ENCODE results near the gene ALK.

ALK gene

GRCh38 chr2:29810956-29811355, 110.4 kb downstream of the ALK start:
- peaks cover 5% of the 10 kb centered on the region for H3K4me1 ChIP-seq (ENCODE audit: control insufficient read depth, low read depth, low read length)
- H3K9me3 ChIP-seq (ENCODE audit: control insufficient read depth, low read depth, low read length): no peaks in the 10 kb centered on the region
- no peaks in the 10 kb centered on the region for H3K27me3 ChIP-seq (ENCODE audit: control insufficient read depth, insufficient read depth, low read length)
- H3K4me3 ChIP-seq (ENCODE audit: low read length): no peak overlapping the region
- no peak overlapping the region for H3K9ac ChIP-seq (ENCODE audit: low read length)
- no peaks in the 10 kb centered on the region for H3K36me3 ChIP-seq (ENCODE audit: control insufficient read depth, low read depth, low read length)
- H3K27ac ChIP-seq (ENCODE audit: low read length): no peak overlapping the region

GRCh38 chr2:29808321-29808720, 113.1 kb downstream of the ALK start:
- Histone ChIP-seq H3K27ac (ENCODE audit: low read length) (no peak overlapping the region), H3K4me3 (ENCODE audit: low read length) (no peak overlapping the region), H3K27me3 (ENCODE audit: control insufficient read depth, insufficient read depth, low read length) (no peaks in the 10 kb centered on the region), H3K9me3 (ENCODE audit: control insufficient read depth, low read depth, low read length) (no peaks in the 10 kb centered on the region), H3K9ac (ENCODE audit: low read length) (no peak overlapping the region), H3K4me1 (ENCODE audit: control insufficient read depth, low read depth, low read length) (peaks cover 5% of the 10 kb centered on the region), H3K36me3 (ENCODE audit: control insufficient read depth, low read depth, low read length) (no peaks in the 10 kb centered on the region)

GRCh38 chr2:29807082-29807481, 114.3 kb downstream of the ALK start:
- H3K27me3 ChIP-seq (ENCODE audit: control insufficient read depth, insufficient read depth, low read length): no peaks in the 10 kb centered on the region
- no peak overlapping the region for H3K27ac ChIP-seq (ENCODE audit: low read length)
- H3K9ac ChIP-seq (ENCODE audit: low read length): no peak overlapping the region
- H3K36me3 ChIP-seq (ENCODE audit: control insufficient read depth, low read depth, low read length): no peaks in the 10 kb centered on the region
- H3K9me3 ChIP-seq (ENCODE audit: control insufficient read depth, low read depth, low read length): no peaks in the 10 kb centered on the region
- H3K4me1 ChIP-seq (ENCODE audit: control insufficient read depth, low read depth, low read length): peaks cover 4% of the 10 kb centered on the region
- H3K4me3 ChIP-seq (ENCODE audit: low read length): no peak overlapping the region

- Histone ChIP-seq H3K9me3 (ENCODE audit: control insufficient read depth, low read depth, low read length) (no peaks in the 10 kb centered on the region), H3K27me3 (ENCODE audit: control insufficient read depth, insufficient read depth, low read length) (no peaks in the 10 kb centered on the region), H3K4me3 (ENCODE audit: low read length) (no peak overlapping the region), H3K4me1 (ENCODE audit: control insufficient read depth, low read depth, low read length) (no peaks in the 10 kb centered on the region), H3K27ac (ENCODE audit: low read length) (no peak overlapping the region), H3K9ac (ENCODE audit: low read length) (no peak overlapping the region), H3K36me3 (ENCODE audit: control insufficient read depth, low read depth, low read length) (no peaks in the 10 kb centered on the region)
Observed at GRCh38 chr2:29806461-29806860, 114.9 kb downstream of the ALK start.

- no peak overlapping the region for H3K27ac ChIP-seq (ENCODE audit: low read length)
- no peaks in the 10 kb centered on the region for H3K27me3 ChIP-seq (ENCODE audit: control insufficient read depth, insufficient read depth, low read length)
- H3K9me3 ChIP-seq (ENCODE audit: control insufficient read depth, low read depth, low read length): no peaks in the 10 kb centered on the region
- no peak overlapping the region for H3K4me3 ChIP-seq (ENCODE audit: low read length)
- no peaks in the 10 kb centered on the region for H3K36me3 ChIP-seq (ENCODE audit: control insufficient read depth, low read depth, low read length)
- no peak overlapping the region for H3K9ac ChIP-seq (ENCODE audit: low read length)
- no peaks in the 10 kb centered on the region for H3K4me1 ChIP-seq (ENCODE audit: control insufficient read depth, low read depth, low read length)
Observed at GRCh38 chr2:29804671-29805070, 116.7 kb downstream of the ALK start.

- Histone ChIP-seq H3K9me3 (ENCODE audit: control insufficient read depth, low read depth, low read length) (no peaks in the 10 kb centered on the region), H3K36me3 (ENCODE audit: control insufficient read depth, low read depth, low read length) (no peaks in the 10 kb centered on the region), H3K4me3 (ENCODE audit: low read length) (no peak overlapping the region), H3K4me1 (ENCODE audit: control insufficient read depth, low read depth, low read length) (no peaks in the 10 kb centered on the region), H3K27ac (ENCODE audit: low read length) (no peak overlapping the region), H3K27me3 (ENCODE audit: control insufficient read depth, insufficient read depth, low read length) (no peaks in the 10 kb centered on the region), H3K9ac (ENCODE audit: low read length) (no peak overlapping the region)
Observed at GRCh38 chr2:29803537-29803936, 117.8 kb downstream of the ALK start.

GRCh38 chr2:29802986-29803385, 118.4 kb downstream of the ALK start:
- Histone ChIP-seq H3K36me3 (ENCODE audit: control insufficient read depth, low read depth, low read length) (no peaks in the 10 kb centered on the region), H3K27ac (ENCODE audit: low read length) (no peak overlapping the region), H3K27me3 (ENCODE audit: control insufficient read depth, insufficient read depth, low read length) (no peaks in the 10 kb centered on the region), H3K9me3 (ENCODE audit: control insufficient read depth, low read depth, low read length) (no peaks in the 10 kb centered on the region), H3K4me3 (ENCODE audit: low read length) (no peak overlapping the region), H3K4me1 (ENCODE audit: control insufficient read depth, low read depth, low read length) (no peaks in the 10 kb centered on the region), H3K9ac (ENCODE audit: low read length) (no peak overlapping the region)

- H3K9ac ChIP-seq (ENCODE audit: low read length): no peak overlapping the region
- H3K27me3 ChIP-seq (ENCODE audit: control insufficient read depth, insufficient read depth, low read length): no peaks in the 10 kb centered on the region
- no peak overlapping the region for H3K27ac ChIP-seq (ENCODE audit: low read length)
- no peaks in the 10 kb centered on the region for H3K9me3 ChIP-seq (ENCODE audit: control insufficient read depth, low read depth, low read length)
- H3K36me3 ChIP-seq (ENCODE audit: control insufficient read depth, low read depth, low read length): no peaks in the 10 kb centered on the region
- no peak overlapping the region for H3K4me3 ChIP-seq (ENCODE audit: low read length)
- H3K4me1 ChIP-seq (ENCODE audit: control insufficient read depth, low read depth, low read length): peaks cover 4% of the 10 kb centered on the region
Observed at GRCh38 chr2:29799628-29800027, 121.8 kb downstream of the ALK start.

GRCh38 chr2:29797916-29798315, 123.5 kb downstream of the ALK start:
- H3K9me3 ChIP-seq (ENCODE audit: control insufficient read depth, low read depth, low read length): no peaks in the 10 kb centered on the region
- no peaks in the 10 kb centered on the region for H3K27me3 ChIP-seq (ENCODE audit: control insufficient read depth, insufficient read depth, low read length)
- H3K27ac ChIP-seq (ENCODE audit: low read length): no peak overlapping the region
- no peaks in the 10 kb centered on the region for H3K36me3 ChIP-seq (ENCODE audit: control insufficient read depth, low read depth, low read length)
- no peak overlapping the region for H3K4me3 ChIP-seq (ENCODE audit: low read length)
- H3K4me1 ChIP-seq (ENCODE audit: control insufficient read depth, low read depth, low read length): peaks cover 4% of the 10 kb centered on the region
- H3K9ac ChIP-seq (ENCODE audit: low read length): no peak overlapping the region

- Histone ChIP-seq H3K4me3 (ENCODE audit: low read length) (no peak overlapping the region), H3K9me3 (ENCODE audit: control insufficient read depth, low read depth, low read length) (no peaks in the 10 kb centered on the region), H3K4me1 (ENCODE audit: control insufficient read depth, low read depth, low read length) (peaks cover 4% of the 10 kb centered on the region), H3K9ac (ENCODE audit: low read length) (no peak overlapping the region), H3K27ac (ENCODE audit: low read length) (no peak overlapping the region), H3K27me3 (ENCODE audit: control insufficient read depth, insufficient read depth, low read length) (no peaks in the 10 kb centered on the region), H3K36me3 (ENCODE audit: control insufficient read depth, low read depth, low read length) (no peaks in the 10 kb centered on the region)
Observed at GRCh38 chr2:29796446-29796845, 124.9 kb downstream of the ALK start.

- no peaks in the 10 kb centered on the region for H3K4me1 ChIP-seq (ENCODE audit: control insufficient read depth, low read depth, low read length)
- no peak overlapping the region for H3K27ac ChIP-seq (ENCODE audit: low read length)
Observed at GRCh38 chr2:29789911-29790485, 131.4 kb downstream of the ALK start.

GRCh38 chr2:29787473-29788465, 133.6 kb downstream of the ALK start:
- Histone ChIP-seq H3K9me3 (ENCODE audit: control insufficient read depth, low read depth, low read length) (no peaks in the 10 kb centered on the region), H3K36me3 (ENCODE audit: control insufficient read depth, low read depth, low read length) (no peaks in the 10 kb centered on the region), H3K4me3 (ENCODE audit: low read length) (no peak overlapping the region), H3K27ac (ENCODE audit: low read length) (no peak overlapping the region), H3K9ac (ENCODE audit: low read length) (no peak overlapping the region), H3K4me1 (ENCODE audit: control insufficient read depth, low read depth, low read length) (no peaks in the 10 kb centered on the region), H3K27me3 (ENCODE audit: control insufficient read depth, insufficient read depth, low read length) (no peaks in the 10 kb centered on the region)

More at GRCh38 chr2:29789911-29790485, 131.4 kb downstream of the ALK start:
- Histone ChIP-seq H3K4me3 (ENCODE audit: low read length) (no peak overlapping the region), H3K27me3 (ENCODE audit: control insufficient read depth, insufficient read depth, low read length) (no peaks in the 10 kb centered on the region), H3K9ac (ENCODE audit: low read length) (no peak overlapping the region), H3K36me3 (ENCODE audit: control insufficient read depth, low read depth, low read length) (no peaks in the 10 kb centered on the region), H3K9me3 (ENCODE audit: control insufficient read depth, low read depth, low read length) (no peaks in the 10 kb centered on the region)

All from iPS-18a (cell line).